HepG2 (cell line): ENCODE measurements around the gene SYCE3. TPM values are rescaled to one million over a fixed set of nuclear protein-coding genes. Genes with fewer than 3 reads are reported as not detected.

Source experiments
- AKAP8 ChIP-seq: sonication (generic); formaldehyde crosslinking; IDR thresholded peaks from 2 replicates; pipeline ENCODE4 v1.5.1; 2020; ENCODE audit warnings: mild to moderate bottlenecking, missing genetic modification reagents
- HNRNPH1 ChIP-seq: fragments of 200-400 bp; formaldehyde crosslinking; optimal IDR thresholded peaks from 2 replicates; pipeline ENCODE3; 2017; ENCODE audit warnings: mild to moderate bottlenecking, low read depth, low read length
- IRF2 ChIP-seq: IDR thresholded peaks from 2 replicates; pipeline ENCODE4 v1.6.1; 2018; ENCODE audit warnings: missing genetic modification reagents, missing compliant biosample characterization
- MEIS1 ChIP-seq: sonication (generic); formaldehyde crosslinking; IDR thresholded peaks from 2 replicates; pipeline ENCODE4 v1.9.0; 2021; ENCODE audit warnings: mild to moderate bottlenecking, missing genetic modification reagents, moderate library complexity, borderline replicate concordance
- RBM22 ChIP-seq: fragments of 200-400 bp; formaldehyde crosslinking; optimal IDR thresholded peaks from 2 replicates; pipeline ENCODE3; 2017; ENCODE audit warnings: mild to moderate bottlenecking, low read length, moderate library complexity
- SRY ChIP-seq: sonication (generic); formaldehyde crosslinking; IDR thresholded peaks from 2 replicates; pipeline ENCODE4 v1.8.0; 2022; ENCODE audit warnings: mild to moderate bottlenecking, missing genetic modification reagents
- ZNF143 ChIP-seq: sonication (generic); formaldehyde crosslinking; IDR thresholded peaks from 2 replicates; pipeline ENCODE4 v1.4.0; 2020; ENCODE audit warnings: missing genetic modification reagents
- ZNF574 ChIP-seq: sonication (generic); formaldehyde crosslinking; IDR thresholded peaks from 2 replicates; pipeline ENCODE4 v1.4.0; 2020; ENCODE audit warnings: missing genetic modification reagents
- polyA plus RNA-seq, 8 experiments: library from polyadenylated mRNA; depleted of rRNA in 3 of 8; stranded (reverse) in 7 of 8; unstranded in 1 of 8; fragments of >200 nt; fragmentation: Illumina TruSeq in 4 of 8; extraction: Trizol in 4 of 8; gene quantifications; 2 replicates each; pipeline versions ENCODE4 v1.2.1 to v1.2.3, GENCODE V29; 2011 to 2016; ENCODE audit warnings: low read depth in 4 of 8, missing spikeins in 1 of 8, mixed read lengths in 1 of 8; ENCODE audit not compliant: insufficient read depth in 1 of 8
- total RNA-seq, 5 experiments: library from RNA; depleted of rRNA; stranded (reverse); fragments of >200 nt; fragmentation: Illumina TruSeq; extraction: Trizol; gene quantifications; 2 replicates each; pipeline ENCODE4 v1.2.3, GENCODE V29; 2016; ENCODE audit warnings: low read depth in 1 of 5
- TF ChIP-seq, protein P1 (sequence below): sonication (generic); formaldehyde crosslinking; IDR thresholded peaks from one replicate; pipeline ENCODE4 v1.5.1; 2020; ENCODE audit warnings: mild to moderate bottlenecking, missing genetic modification reagents; ENCODE audit errors: not compliant biosample characterization
- TF ChIP-seq, protein P2 (sequence below): sonication (generic); formaldehyde crosslinking; conservative IDR thresholded peaks from 2 replicates; pipeline ENCODE4 v1.8.1; 2023; ENCODE audit warnings: missing genetic modification reagents
- TF ChIP-seq, protein P3 (sequence below), 2 experiments: sonication (generic) in 1 of 2; formaldehyde crosslinking in 1 of 2; IDR thresholded peaks; 2 replicates each; pipeline versions ENCODE4 v1.4.0 to v1.6.1; 2016 to 2020; ENCODE audit warnings: borderline replicate concordance in 1 of 2, low read depth in 1 of 2, mild to moderate bottlenecking in 1 of 2, missing genetic modification reagents in 1 of 2

The SYCE3 gene
- total and polyA plus RNA-seq, 2 of the 13 experiments (the other 11 are each of a cell fraction or from before 2014, with no cell fraction given) = not detected

DNA sequence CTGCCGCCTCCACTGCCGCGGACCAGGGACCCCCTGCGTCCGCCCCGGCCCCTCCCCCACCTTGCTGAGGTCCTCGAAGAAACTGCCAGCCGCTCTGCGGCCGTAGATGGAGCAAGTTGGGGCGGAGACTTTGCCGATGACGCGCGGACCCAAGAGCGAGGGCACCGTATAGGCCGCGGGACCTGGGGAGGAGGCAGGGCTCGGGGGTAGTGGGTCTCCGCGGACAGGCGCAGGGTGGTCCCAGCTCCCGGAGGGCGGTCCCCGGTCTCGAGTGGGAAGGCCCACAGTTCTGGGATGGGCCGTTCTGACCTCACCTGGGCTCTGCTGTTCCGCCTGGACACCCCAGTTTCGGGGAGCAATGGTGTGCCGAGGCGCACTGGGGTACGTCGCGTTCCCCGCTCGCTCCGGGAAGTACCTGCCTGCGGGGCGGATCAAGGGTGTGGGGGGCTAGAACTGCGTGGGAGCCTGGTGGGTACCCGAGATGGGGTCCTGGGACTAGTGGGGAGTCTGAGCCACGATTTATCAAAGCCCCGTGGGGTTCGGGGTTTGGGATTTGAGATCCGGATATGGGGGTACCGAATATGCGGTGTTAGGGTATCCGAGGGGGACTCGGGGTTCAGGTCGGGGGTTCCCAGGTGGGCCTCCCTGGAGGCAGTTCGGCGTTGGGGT is 31.7 kb downstream of the SYCE3 start (continued):
- TF ChIP-seq, protein P1, sequence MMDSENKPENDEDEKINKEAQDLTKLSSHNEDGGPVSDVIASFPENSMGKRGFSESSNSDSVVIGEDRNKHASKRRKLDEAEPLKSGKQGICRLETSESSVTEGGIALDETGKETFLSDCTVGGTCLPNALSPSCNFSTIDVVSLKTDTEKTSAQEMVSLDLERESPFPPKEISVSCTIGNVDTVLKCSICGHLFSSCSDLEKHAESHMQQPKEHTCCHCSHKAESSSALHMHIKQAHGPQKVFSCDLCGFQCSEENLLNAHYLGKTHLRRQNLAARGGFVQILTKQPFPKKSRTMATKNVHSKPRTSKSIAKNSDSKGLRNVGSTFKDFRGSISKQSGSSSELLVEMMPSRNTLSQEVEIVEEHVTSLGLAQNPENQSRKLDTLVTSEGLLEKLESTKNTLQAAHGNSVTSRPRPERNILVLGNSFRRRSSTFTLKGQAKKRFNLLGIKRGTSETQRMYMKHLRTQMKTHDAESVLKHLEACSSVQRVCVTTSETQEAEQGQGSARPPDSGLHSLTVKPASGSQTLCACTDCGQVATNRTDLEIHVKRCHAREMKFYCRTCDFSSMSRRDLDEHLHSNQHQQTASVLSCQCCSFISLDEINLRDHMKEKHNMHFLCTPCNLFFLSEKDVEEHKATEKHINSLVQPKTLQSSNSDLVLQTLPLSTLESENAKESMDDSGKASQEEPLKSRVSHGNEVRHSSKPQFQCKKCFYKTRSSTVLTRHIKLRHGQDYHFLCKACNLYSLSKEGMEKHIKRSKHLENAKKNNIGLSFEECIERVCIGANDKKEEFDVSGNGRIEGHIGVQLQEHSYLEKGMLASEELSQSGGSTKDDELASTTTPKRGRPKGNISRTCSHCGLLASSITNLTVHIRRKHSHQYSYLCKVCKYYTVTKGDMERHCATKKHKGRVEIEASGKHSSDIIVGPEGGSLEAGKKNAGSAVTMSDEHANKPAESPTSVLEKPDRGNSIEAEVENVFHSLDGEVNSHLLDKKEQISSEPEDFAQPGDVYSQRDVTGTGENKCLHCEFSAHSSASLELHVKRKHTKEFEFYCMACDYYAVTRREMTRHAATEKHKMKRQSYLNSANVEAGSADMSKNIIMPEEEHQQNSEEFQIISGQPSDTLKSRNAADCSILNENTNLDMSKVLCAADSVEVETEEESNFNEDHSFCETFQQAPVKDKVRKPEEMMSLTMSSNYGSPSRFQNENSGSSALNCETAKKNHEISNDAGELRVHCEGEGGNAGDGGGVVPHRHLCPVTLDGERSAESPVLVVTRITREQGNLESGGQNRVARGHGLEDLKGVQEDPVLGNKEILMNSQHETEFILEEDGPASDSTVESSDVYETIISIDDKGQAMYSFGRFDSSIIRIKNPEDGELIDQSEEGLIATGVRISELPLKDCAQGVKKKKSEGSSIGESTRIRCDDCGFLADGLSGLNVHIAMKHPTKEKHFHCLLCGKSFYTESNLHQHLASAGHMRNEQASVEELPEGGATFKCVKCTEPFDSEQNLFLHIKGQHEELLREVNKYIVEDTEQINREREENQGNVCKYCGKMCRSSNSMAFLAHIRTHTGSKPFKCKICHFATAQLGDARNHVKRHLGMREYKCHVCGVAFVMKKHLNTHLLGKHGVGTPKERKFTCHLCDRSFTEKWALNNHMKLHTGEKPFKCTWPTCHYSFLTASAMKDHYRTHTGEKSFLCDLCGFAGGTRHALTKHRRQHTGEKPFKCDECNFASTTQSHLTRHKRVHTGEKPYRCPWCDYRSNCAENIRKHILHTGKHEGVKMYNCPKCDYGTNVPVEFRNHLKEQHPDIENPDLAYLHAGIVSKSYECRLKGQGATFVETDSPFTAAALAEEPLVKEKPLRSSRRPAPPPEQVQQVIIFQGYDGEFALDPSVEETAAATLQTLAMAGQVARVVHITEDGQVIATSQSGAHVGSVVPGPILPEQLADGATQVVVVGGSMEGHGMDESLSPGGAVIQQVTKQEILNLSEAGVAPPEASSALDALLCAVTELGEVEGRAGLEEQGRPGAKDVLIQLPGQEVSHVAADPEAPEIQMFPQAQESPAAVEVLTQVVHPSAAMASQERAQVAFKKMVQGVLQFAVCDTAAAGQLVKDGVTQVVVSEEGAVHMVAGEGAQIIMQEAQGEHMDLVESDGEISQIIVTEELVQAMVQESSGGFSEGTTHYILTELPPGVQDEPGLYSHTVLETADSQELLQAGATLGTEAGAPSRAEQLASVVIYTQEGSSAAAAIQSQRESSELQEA (CRISPR knock-in tag) = no peak
- TF ChIP-seq ZNF574 (CRISPR knock-in tag) = no peak
- TF ChIP-seq IRF2 (CRISPR knock-in tag) = 0 out of 2 replicates have a peak, but pooled peaks have one; percentile 10
- peak; percentile 73; the same call in 1 of the 2 replicates for TF ChIP-seq MEIS1 (CRISPR knock-in tag)
- TF ChIP-seq ZNF143 (CRISPR knock-in tag) = peak; percentile 2; the same call in 1 of the 2 replicates
- TF ChIP-seq, protein P2, sequence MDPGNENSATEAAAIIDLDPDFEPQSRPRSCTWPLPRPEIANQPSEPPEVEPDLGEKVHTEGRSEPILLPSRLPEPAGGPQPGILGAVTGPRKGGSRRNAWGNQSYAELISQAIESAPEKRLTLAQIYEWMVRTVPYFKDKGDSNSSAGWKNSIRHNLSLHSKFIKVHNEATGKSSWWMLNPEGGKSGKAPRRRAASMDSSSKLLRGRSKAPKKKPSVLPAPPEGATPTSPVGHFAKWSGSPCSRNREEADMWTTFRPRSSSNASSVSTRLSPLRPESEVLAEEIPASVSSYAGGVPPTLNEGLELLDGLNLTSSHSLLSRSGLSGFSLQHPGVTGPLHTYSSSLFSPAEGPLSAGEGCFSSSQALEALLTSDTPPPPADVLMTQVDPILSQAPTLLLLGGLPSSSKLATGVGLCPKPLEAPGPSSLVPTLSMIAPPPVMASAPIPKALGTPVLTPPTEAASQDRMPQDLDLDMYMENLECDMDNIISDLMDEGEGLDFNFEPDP (CRISPR knock-in tag) = no peak
- TF ChIP-seq RBM22 = peak; percentile 23
- TF ChIP-seq, protein P3, sequence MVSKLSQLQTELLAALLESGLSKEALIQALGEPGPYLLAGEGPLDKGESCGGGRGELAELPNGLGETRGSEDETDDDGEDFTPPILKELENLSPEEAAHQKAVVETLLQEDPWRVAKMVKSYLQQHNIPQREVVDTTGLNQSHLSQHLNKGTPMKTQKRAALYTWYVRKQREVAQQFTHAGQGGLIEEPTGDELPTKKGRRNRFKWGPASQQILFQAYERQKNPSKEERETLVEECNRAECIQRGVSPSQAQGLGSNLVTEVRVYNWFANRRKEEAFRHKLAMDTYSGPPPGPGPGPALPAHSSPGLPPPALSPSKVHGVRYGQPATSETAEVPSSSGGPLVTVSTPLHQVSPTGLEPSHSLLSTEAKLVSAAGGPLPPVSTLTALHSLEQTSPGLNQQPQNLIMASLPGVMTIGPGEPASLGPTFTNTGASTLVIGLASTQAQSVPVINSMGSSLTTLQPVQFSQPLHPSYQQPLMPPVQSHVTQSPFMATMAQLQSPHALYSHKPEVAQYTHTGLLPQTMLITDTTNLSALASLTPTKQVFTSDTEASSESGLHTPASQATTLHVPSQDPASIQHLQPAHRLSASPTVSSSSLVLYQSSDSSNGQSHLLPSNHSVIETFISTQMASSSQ (IDR thresholded peaks at IDR 0.05; ENCODE audit: low read depth) = no peak
- TF ChIP-seq, protein P3 (CRISPR knock-in tag; IDR thresholded peaks at IDR 0.05; ENCODE audit: borderline replicate concordance) = no peak
- no peak for TF ChIP-seq AKAP8 (CRISPR knock-in tag)
- TF ChIP-seq SRY (CRISPR knock-in tag) = no peak
- TF ChIP-seq HNRNPH1 = peak; percentile 81
